ENCODE results near the gene EPHB6.

EPHB6 gene

GRCh38 chr7:142898377-142899170 lies 43.7 kb downstream of the EPHB6 start:
- no peak for DNase-seq (ENCODE audit: low read depth)

- DNase-seq (ENCODE audit: low read depth): no peak
Observed at GRCh38 chr7:142899661-142900060, 44.8 kb downstream of the EPHB6 start.

GRCh38 chr7:142901426-142902259 lies 46.8 kb downstream of the EPHB6 start:
- DNase-seq (ENCODE audit: low read depth): no peak

- no peak for DNase-seq (ENCODE audit: low read depth)
Observed at GRCh38 chr7:142904128-142904527, 49.3 kb downstream of the EPHB6 start.

- no peak for DNase-seq (ENCODE audit: low read depth)
Observed at GRCh38 chr7:142905759-142906158, 50.9 kb downstream of the EPHB6 start.

GRCh38 chr7:142906643-142907042 lies 51.8 kb downstream of the EPHB6 start:
- DNase-seq (ENCODE audit: low read depth): no peak

- no peak for DNase-seq (ENCODE audit: low read depth)
Observed at GRCh38 chr7:142908290-142908689, 53.4 kb downstream of the EPHB6 start.

- DNase-seq (ENCODE audit: low read depth): no peak
Observed at GRCh38 chr7:142908921-142909890, 54.3 kb downstream of the EPHB6 start.

GRCh38 chr7:142910031-142910433 lies 55.2 kb downstream of the EPHB6 start:
- no peak for DNase-seq (ENCODE audit: low read depth)

GRCh38 chr7:142910481-142910880 lies 55.6 kb downstream of the EPHB6 start:
- DNase-seq (ENCODE audit: low read depth): no peak

GRCh38 chr7:142913051-142913450 lies 58.2 kb downstream of the EPHB6 start:
- DNase-seq (ENCODE audit: low read depth): no peak

GRCh38 chr7:142913566-142913965 lies 58.7 kb downstream of the EPHB6 start:
- no peak for DNase-seq (ENCODE audit: low read depth)

GRCh38 chr7:142914121-142914520 lies 59.2 kb downstream of the EPHB6 start:
- no peak for DNase-seq (ENCODE audit: low read depth)

GRCh38 chr7:142915315-142915714 lies 60.4 kb downstream of the EPHB6 start:
- no peak for DNase-seq (ENCODE audit: low read depth)

- DNase-seq (ENCODE audit: low read depth): no peak
Observed at GRCh38 chr7:142916508-142916907, 61.6 kb downstream of the EPHB6 start.

GRCh38 chr7:142917447-142917846 lies 62.6 kb downstream of the EPHB6 start:
- no peak for DNase-seq (ENCODE audit: low read depth)

- DNase-seq (ENCODE audit: low read depth): no peak
Observed at GRCh38 chr7:142918901-142919300, 64.0 kb downstream of the EPHB6 start.

GRCh38 chr7:142919656-142920055 lies 64.8 kb downstream of the EPHB6 start:
- no peak for DNase-seq (ENCODE audit: low read depth)

Data from stromal cell of bone marrow (primary cell).